HS-27A (cell line): ENCODE results near the gene FLVCR2.

Source experiments
- DNase-seq: peaks from one replicate; pipeline ENCODE4 v3.0.0-alpha.2; 2012; ENCODE audit warnings: low read depth, missing footprints

FLVCR2 gene

GRCh38 chr14:75554482-75554881 lies 23.9 kb upstream of the FLVCR2 start:
- DNase-seq = no peak

DNA sequence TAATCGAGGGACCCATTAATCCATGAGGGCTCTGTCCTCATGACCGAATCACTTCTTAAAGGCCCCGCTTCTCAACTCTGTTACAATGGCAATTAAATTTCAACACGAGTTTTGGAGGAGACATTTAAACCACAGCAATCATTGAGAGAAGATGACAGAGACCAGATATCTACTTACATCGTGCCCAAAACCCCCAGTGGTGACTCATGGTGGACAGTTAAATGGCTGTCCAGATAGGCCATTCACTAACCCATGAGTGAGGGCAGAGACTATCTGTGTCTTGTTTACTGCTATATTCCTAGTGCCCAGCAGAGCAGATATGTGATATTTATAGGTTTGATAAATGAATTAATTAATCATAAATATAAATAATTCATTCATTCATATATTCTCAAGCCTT lies 20.0 kb upstream of the FLVCR2 start:
- DNase-seq = no peak

DNA sequence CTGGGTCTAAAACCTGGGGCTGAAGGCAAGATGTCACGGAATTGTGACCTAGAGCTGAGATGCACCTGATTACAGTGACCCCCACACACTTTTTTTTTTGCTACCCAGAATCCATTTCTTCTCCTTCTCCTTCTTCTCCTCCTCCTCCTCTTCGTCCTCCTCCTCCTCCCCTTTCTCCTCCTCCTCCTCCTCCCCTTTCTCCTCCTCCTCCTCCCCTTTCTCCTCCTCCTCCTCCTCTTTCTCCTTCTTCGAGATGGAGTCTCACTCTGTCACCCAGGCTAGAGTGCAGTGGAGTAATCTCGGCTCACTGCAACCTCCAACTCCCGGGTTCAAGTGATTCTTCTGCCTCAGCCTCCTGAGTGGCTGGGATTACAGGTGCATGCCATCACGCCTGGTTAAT lies 19.4 kb upstream of the FLVCR2 start:
- DNase-seq = no peak

DNA sequence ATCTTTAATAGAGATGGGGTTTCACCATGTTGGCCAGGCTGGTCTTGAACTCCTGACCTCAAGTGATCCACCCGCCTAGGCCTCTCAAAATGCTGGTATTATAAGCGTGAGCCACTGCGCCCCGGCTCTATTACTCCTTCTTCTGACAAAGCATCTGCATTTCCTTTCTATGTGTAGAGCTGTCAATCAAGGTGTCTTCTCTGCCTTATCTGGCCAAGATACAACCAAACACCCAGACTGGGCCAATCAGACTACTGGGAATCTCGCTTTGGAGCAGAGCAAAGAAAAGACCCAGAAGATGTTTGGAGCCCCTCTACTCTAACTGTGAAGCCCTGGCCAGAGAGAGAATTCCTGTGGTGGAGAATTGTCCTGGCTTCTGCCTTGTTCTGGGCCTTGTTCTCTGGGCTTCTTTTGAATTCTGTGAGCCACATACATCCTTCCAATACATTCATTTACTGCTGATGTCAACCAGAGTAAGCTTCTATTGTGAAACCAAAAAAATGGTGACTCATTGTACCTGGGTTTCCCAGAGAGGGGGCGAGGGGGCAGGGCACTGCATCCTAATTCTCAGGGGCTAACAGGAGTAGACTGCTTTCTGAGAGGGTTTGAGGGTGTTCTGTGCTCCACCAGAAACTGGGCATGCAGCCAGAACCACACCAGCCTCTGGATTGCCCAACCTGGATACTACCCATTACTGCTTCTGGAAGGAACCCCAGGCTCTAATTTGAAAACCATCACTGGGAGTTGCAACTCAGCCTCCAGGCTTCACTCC lies 18.8 kb upstream of the FLVCR2 start:
- no peak for DNase-seq

- DNase-seq = no peak
Measured at GRCh38 chr14:75561013-75561432, 17.4 kb upstream of the FLVCR2 start.

DNA sequence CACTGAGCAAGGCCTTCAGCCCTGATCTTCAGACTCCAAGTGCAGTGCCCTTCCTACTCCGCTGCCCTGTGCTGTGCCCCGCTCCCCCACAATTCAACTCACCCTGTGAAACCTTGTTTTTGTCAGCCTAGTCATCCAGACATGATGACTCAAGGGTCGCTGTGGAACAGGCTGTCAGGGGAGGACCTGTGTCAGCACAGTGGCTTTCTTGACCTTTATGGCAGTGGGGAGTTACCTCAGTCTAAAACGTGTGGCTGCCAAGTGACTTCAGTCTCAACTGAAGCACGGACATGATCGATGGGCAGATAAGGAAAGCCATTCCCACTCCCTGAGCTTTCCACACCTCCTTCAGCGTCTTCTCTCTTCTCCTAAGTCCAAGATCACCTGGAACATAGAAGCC lies 16.3 kb upstream of the FLVCR2 start:
- DNase-seq = no peak

- DNase-seq = no peak
Measured at GRCh38 chr14:75562489-75562888, 15.9 kb upstream of the FLVCR2 start.

GRCh38 chr14:75563931-75564330 lies 14.5 kb upstream of the FLVCR2 start:
- no peak for DNase-seq

DNA sequence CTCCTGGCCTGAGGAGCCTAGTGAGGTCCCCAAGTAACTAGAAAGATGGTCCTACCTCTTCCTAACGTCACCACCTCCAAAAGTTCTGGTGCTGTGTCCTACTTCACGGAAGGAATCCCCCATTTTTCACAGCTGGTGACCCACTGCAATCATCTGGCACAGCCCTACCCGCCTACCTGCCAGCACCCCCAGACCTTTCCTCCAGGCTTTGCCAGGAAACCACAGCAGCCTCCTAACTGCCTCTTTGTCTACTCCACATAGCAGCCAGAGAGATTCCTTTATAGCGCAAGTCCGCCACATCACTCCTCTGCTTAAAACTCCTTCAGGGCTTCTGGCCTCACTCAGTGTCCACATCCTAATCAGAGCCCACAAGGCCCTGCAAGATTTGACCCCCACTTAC lies 13.4 kb upstream of the FLVCR2 start:
- no peak for DNase-seq

GRCh38 chr14:75566321-75566720 lies 12.1 kb upstream of the FLVCR2 start:
- DNase-seq = no peak

- no peak for DNase-seq
Measured at GRCh38 chr14:75566752-75567151, 11.7 kb upstream of the FLVCR2 start.

DNA sequence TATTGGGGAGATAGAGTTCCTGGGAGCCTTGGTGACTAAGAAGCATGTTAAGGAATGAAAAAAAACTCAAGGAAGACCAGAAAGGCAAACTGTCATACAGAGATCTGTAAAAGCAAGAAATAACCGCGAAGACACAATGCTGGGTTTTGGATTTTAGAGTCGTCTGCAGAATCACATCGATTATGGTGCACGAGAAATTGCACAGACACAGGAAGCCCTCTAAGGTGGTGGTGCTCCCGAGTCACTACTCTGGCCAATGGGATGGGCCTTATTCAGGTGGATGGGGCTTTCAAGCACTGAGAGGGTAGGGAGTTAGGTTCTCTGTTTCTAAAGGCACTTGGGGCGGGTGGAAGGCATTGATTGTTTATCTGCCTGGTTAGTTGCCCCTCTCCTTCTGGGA lies 10.3 kb upstream of the FLVCR2 start:
- no peak for DNase-seq

- DNase-seq = no peak
Measured at GRCh38 chr14:75568791-75569190, 9.6 kb upstream of the FLVCR2 start.

DNA sequence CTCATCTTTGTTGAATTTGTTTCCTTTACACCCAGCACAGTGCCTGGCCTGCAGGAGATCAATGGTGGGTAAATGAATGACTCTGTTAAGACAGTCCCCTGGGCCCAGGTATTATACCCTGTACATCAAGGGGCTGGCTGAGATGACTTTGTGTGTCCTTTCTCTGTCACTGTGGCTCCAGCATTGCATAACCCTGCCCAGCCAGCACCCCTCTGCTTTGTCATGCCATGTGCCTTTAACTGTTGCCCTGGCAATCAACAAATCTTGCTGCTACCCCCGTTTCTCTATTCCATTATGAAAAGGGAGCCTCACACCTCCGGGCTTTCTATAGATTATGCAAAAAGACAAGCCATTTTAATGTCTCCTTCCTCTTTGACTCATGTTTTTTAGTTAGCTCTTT lies 7.6 kb upstream of the FLVCR2 start:
- DNase-seq = no peak

- no peak for DNase-seq
Measured at GRCh38 chr14:75572104-75572503, 6.3 kb upstream of the FLVCR2 start.

DNA sequence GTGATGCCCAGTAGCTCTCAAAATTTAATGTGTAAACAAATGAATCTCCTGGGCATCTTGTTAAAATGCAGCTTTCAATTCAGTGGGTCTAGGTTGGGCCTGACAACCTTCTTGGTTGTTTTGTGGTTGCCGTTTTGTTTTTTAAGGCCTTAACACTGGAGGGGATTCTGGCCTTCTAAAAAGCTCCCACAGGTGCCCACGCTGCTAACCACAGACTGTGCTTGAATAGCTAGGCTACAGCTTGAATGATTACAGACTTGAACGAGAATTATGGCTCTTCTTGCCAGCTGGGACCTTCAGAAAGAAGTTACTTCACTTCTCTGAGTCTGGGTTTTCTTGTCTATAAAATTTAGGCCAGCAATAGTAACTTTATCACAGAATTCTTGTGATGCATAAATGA lies 1.3 kb upstream of the FLVCR2 start:
- no peak for DNase-seq

DNA sequence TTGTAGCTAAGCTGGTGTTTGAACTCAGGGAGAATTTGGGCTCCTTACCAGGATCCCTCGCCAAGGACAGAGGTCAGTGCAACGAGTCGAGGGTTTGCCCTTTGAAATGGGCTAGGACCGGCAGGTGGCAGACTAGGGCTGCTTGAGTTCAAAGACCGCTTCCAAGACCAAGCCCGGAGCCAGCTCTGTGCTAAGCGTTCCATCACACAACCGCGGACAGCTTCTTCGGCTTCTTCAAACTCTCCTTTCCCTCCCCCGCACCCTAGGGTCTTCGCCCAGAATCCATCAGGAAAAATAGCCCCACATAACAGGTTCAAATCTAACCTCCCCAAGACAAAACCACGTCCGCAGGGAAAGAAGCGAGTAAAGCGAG lies 705 bp upstream of the FLVCR2 start:
- no peak for DNase-seq

- DNase-seq = no peak
Measured at GRCh38 chr14:75578786-75579337, 442 bp downstream of the FLVCR2 start.

DNA sequence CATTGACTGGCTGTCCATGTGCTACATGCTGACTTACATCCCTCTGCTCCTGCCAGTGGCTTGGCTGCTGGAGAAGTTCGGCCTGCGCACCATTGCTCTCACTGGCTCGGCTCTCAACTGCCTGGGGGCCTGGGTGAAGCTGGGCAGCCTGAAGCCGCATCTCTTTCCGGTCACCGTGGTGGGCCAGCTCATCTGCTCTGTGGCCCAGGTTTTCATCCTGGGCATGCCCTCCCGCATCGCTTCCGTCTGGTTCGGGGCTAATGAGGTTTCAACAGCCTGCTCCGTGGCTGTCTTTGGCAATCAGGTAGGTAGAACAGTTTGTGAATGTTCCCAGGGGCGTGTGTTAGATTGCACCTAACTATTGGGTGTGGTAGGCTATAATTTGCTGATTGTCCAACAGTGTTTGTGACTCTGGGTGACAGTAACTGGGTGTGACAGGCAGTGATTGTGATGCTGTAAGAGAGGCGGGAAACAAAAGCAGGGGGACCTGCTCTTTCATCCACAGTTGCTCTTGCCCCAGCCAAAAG lies 981 bp downstream of the FLVCR2 start:
- DNase-seq = no peak

GRCh38 chr14:75579882-75580281 lies 1.5 kb downstream of the FLVCR2 start:
- no peak for DNase-seq

DNA sequence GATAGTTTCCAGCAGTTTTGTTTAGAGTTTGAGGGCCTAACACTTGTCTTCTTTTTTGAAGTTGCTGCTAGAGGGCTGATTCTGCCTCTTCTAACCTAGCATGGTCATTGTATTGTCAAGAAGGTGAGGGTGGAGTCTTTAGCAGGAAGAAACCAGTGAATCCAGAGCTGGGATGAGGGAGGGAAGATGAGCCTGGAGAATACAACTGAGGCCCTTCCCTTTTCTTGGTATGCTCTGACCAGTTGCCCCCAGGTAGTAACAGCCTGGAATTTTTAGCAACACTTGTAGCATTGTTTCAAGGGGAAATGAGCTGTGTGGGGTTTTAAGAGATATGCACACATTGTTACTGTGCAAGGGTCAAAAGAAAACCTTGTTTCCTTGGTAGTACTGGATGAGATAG lies 9.0 kb downstream of the FLVCR2 start:
- no peak for DNase-seq

- no peak for DNase-seq
Measured at GRCh38 chr14:75589931-75590330, 11.5 kb downstream of the FLVCR2 start.

DNA sequence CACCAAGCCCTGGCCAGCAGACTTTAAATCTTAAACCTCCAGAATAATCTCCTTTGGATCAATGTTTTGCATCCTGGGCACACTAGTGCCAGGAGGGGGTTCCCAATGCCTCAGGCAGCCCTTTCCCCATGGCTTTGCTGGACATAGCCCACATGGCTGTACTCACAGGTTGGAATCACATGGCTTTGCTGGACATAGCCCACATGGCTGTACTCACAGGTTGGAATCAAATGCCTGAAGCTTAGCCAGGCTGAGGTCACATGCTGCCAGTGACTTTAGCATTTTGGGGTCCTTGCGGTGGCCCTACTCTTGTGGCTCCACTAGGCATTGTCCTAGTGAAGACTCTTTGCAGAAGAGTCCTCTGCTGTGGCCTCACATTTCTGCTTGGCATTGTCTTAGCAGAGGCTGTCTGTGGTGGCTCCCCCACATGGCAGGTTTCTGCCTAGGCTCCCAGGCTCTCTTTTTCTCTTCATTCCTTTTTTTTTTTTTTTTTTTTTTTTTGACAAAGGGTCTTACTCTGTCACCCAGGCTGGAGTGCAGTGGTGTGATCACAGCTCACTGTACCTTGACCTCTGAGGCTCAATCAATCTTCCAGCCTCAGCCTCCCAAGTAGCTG lies 13.0 kb downstream of the FLVCR2 start:
- DNase-seq = no peak
